GM12878 (cell line): ENCODE results near the gene AKT3. TPM values are rescaled to one million over a fixed set of nuclear protein-coding genes. Genes with fewer than 3 reads are reported as not detected.

Experiments
- BACH1 ChIP-seq: fragments of 450-650 bp; IDR thresholded peaks from 2 replicates; pipeline ENCODE4 v1.6.1; 2017; ENCODE audit warnings: mild to moderate bottlenecking, borderline replicate concordance
- BCL11A ChIP-seq: IDR thresholded peaks from 2 replicates; pipeline ENCODE4 v1.6.1; 2011; ENCODE audit warnings: low read depth, low read length
- IKZF1 ChIP-seq: fragments of 450-650 bp; conservative IDR thresholded peaks from 2 replicates; pipeline ENCODE4 v1.6.1; 2017; ENCODE audit warnings: antibody characterized with exemption, mild to moderate bottlenecking
- IKZF2 ChIP-seq, 2 experiments: fragments of 450-650 bp; IDR thresholded peaks; 2 replicates each; pipeline ENCODE4 v1.6.1; 2017; ENCODE audit warnings: mild to moderate bottlenecking in 2 of 2, moderate library complexity in 2 of 2
- JUND ChIP-seq: IDR thresholded peaks from 2 replicates; pipeline ENCODE4 v1.6.1; 2012; ENCODE audit warnings: low read depth, mild to moderate bottlenecking, low read length, improper control_type of control experiment, moderate library complexity
- KAT2A ChIP-seq: conservative IDR thresholded peaks from 2 replicates; pipeline ENCODE4 v1.6.1; 2011; ENCODE audit warnings: low read depth, low read length; ENCODE audit not compliant: control insufficient read depth
- MEF2B ChIP-seq: fragments of 450-650 bp; IDR thresholded peaks from 2 replicates; pipeline ENCODE4 v1.6.1; 2018; ENCODE audit warnings: mild to moderate bottlenecking, moderate library complexity; ENCODE audit not compliant: partially characterized antibody, poor library complexity, severe bottlenecking
- NR2C1 ChIP-seq: fragments of 450-650 bp; IDR thresholded peaks from 2 replicates; pipeline ENCODE4 v1.6.1; 2017; ENCODE audit warnings: antibody characterized with exemption, mild to moderate bottlenecking, moderate library complexity
- NR2F1 ChIP-seq: fragments of 450-650 bp; conservative IDR thresholded peaks from 2 replicates; pipeline ENCODE4 v1.6.1; 2017; ENCODE audit warnings: mild to moderate bottlenecking
- PKNOX1 ChIP-seq: fragments of 450-650 bp; IDR thresholded peaks from 2 replicates; pipeline ENCODE4 v1.6.1; 2016; ENCODE audit warnings: mild to moderate bottlenecking
- RELB ChIP-seq: fragments of 450-650 bp; IDR thresholded peaks from 2 replicates; pipeline ENCODE4 v1.6.1; 2017; ENCODE audit warnings: low read depth, mild to moderate bottlenecking, moderate library complexity
- SREBF2 ChIP-seq: IDR thresholded peaks from 2 replicates; pipeline ENCODE4 v1.6.1; 2012; ENCODE audit warnings: mild to moderate bottlenecking, low read length
- SUPT20H ChIP-seq: IDR thresholded peaks from 2 replicates; pipeline ENCODE4 v1.6.1; 2011; ENCODE audit warnings: low read depth, mild to moderate bottlenecking, low read length, moderate library complexity, borderline replicate concordance; ENCODE audit not compliant: control insufficient read depth
- TCF12 ChIP-seq: IDR thresholded peaks from 2 replicates; pipeline ENCODE4 v1.6.1; 2011; ENCODE audit warnings: low read depth, mild to moderate bottlenecking, low read length
- USF1 ChIP-seq: IDR thresholded peaks from 2 replicates; pipeline ENCODE4 v1.6.1; 2011; ENCODE audit warnings: borderline replicate concordance, low read depth, mild to moderate bottlenecking, moderate library complexity, mixed read lengths, low read length; ENCODE audit not compliant: insufficient read depth; ENCODE audit errors: extremely low read length
- ZBTB4 ChIP-seq: fragments of 450-650 bp; formaldehyde crosslinking; IDR thresholded peaks from 2 replicates; pipeline ENCODE4 v1.4.0; 2022; ENCODE audit warnings: mild to moderate bottlenecking, moderate library complexity
- ZNF217 ChIP-seq: fragments of 450-650 bp; IDR thresholded peaks from 2 replicates; pipeline ENCODE4 v1.6.1; 2017; ENCODE audit warnings: antibody characterized with exemption, mild to moderate bottlenecking
- ZNF622 ChIP-seq: fragments of 450-650 bp; IDR thresholded peaks from 2 replicates; pipeline ENCODE4 v1.6.1; 2017; ENCODE audit warnings: mild to moderate bottlenecking, inconsistent platforms
- polyA plus RNA-seq, 11 experiments: library from polyadenylated mRNA; depleted of rRNA in 4 of 11; unstranded in 6 of 11; stranded (reverse) in 5 of 11; fragments of >200 nt; fragmentation: Nextera tagmentation in 4 of 11; fragmentation: Illumina TruSeq in 1 of 11; extraction: Ambion mirVana in 4 of 11; extraction: Trizol in 1 of 11; gene quantifications; 1 replicate in 1 of 11; 2 replicates in 10 of 11; pipeline versions ENCODE4 v1.2.1 to v1.2.3, GENCODE V29; 2011 to 2016; ENCODE audit warnings: inconsistent platforms in 2 of 11, missing spikeins in 2 of 11, low read depth in 1 of 11
- total RNA-seq, 4 experiments: library from RNA; depleted of rRNA in 3 of 4; stranded (reverse); fragments of >200 nt in 3 of 4; fragmentation: Illumina TruSeq in 1 of 4; extraction: Trizol in 1 of 4; gene quantifications; 2 replicates each; pipeline versions ENCODE4 v1.2.1 to v1.2.3, GENCODE V29; 2013 to 2021
- TF ChIP-seq, protein P1 (sequence below): fragments of 450-650 bp; IDR thresholded peaks from 2 replicates; pipeline ENCODE4 v1.6.1; 2016; ENCODE audit warnings: mild to moderate bottlenecking, moderate library complexity, borderline replicate concordance

The AKT3 gene
- total and polyA plus RNA-seq, 10 of the 15 experiments (the other 5 are each of a cell fraction or from before 2014, with no cell fraction given), result 0.03 to 0.56 (median 0.19) TPM

DNA sequence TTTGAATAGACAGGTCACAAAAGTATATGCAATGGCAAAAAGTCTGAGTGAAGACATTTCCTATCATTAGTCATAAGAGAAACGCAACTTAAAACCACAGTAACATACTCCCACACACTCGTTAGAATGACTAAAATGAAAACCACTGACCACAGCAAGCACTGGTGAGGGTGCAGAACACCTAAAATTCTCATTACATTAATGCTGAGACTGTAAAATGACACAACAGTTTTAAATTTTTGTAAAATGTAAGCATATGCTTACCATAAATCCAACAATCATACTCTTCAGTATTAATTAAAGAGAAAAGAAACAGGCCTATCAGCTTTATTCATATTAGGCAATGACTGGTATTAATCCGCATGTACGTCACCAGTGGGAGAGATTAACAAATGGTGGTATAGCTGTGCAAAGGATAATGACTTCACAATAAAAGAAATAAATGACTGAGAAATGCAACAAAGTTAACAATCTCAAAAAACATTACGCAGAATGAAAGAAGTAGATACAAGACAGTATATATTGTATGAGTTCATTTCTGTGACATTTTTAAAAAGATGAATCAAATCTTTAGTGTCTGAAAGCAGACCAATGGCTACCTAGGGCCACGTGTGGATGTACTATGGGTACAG is 253.5 kb downstream of the AKT3 start (continued):
- peak; percentile 58; the same call in 1 of the 2 replicates for TF ChIP-seq RELB
- TF ChIP-seq NR2C1, result no peak
- TF ChIP-seq PKNOX1, result 0 out of 2 replicates have a peak, but pooled peaks have one; percentile 15
- no peak for TF ChIP-seq SREBF2
- peak; percentile 65 to 84 for TF ChIP-seq IKZF2 (IDR thresholded peaks at IDR 0.05)
- peak; percentile 51 for TF ChIP-seq MEF2B
- TF ChIP-seq ZBTB4 (CRISPR knock-in tag), result no peak
- 0 out of 2 replicates have a peak, but pooled peaks have one; percentile 62 for TF ChIP-seq TCF12
- peak; percentile 90 for TF ChIP-seq NR2F1
- TF ChIP-seq JUND, result peak; percentile 88
- TF ChIP-seq BCL11A, result peak; percentile 99
- peak; percentile 100 for TF ChIP-seq ZNF217
- no peak for TF ChIP-seq KAT2A
- no peak for TF ChIP-seq USF1
- TF ChIP-seq, protein P1, sequence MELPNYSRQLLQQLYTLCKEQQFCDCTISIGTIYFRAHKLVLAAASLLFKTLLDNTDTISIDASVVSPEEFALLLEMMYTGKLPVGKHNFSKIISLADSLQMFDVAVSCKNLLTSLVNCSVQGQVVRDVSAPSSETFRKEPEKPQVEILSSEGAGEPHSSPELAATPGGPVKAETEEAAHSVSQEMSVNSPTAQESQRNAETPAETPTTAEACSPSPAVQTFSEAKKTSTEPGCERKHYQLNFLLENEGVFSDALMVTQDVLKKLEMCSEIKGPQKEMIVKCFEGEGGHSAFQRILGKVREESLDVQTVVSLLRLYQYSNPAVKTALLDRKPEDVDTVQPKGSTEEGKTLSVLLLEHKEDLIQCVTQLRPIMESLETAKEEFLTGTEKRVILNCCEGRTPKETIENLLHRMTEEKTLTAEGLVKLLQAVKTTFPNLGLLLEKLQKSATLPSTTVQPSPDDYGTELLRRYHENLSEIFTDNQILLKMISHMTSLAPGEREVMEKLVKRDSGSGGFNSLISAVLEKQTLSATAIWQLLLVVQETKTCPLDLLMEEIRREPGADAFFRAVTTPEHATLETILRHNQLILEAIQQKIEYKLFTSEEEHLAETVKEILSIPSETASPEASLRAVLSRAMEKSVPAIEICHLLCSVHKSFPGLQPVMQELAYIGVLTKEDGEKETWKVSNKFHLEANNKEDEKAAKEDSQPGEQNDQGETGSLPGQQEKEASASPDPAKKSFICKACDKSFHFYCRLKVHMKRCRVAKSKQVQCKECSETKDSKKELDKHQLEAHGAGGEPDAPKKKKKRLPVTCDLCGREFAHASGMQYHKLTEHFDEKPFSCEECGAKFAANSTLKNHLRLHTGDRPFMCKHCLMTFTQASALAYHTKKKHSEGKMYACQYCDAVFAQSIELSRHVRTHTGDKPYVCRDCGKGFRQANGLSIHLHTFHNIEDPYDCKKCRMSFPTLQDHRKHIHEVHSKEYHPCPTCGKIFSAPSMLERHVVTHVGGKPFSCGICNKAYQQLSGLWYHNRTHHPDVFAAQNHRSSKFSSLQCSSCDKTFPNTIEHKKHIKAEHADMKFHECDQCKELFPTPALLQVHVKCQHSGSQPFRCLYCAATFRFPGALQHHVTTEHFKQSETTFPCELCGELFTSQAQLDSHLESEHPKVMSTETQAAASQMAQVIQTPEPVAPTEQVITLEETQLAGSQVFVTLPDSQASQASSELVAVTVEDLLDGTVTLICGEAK, result no peak
- peak; percentile 47; the same call in 1 of the 2 replicates for TF ChIP-seq IKZF1
- no peak for TF ChIP-seq ZNF622
- TF ChIP-seq SUPT20H, result no peak
- peak; percentile 50; the same call in 1 of the 2 replicates for TF ChIP-seq BACH1
